NCI-H526 (cell line): ENCODE data around the gene ADAM29.
"Not testable (repeated sequence)": the region's sequence is repeated elsewhere in the genome, so short reads cannot be mapped to it uniquely, and the experiment has no call there.

Experiments used
- DNase-seq, 2 experiments: peaks; one replicate each; lab custom pipeline; 2025; lab: John Stamatoyannopoulos, UW

ADAM29 gene

GRCh38 chr4:174948826-174949225 is 30.7 kb downstream of the ADAM29 start:
- DNase-seq = no peak

GRCh38 chr4:174972911-174973310 is 54.8 kb downstream of the ADAM29 start:
- no peak for DNase-seq

GRCh38 chr4:174973336-174973735 is 55.2 kb downstream of the ADAM29 start:
- DNase-seq = no peak

GRCh38 chr4:174983128-174983750 is 65.1 kb downstream of the ADAM29 start:
- no peak for DNase-seq

- not testable (repeated sequence) for DNase-seq
Observed at GRCh38 chr4:174983870-174984269, 65.7 kb downstream of the ADAM29 start.

GRCh38 chr4:174989791-174990190 is 71.6 kb downstream of the ADAM29 start:
- no peak for DNase-seq

- DNase-seq = no peak
Observed at GRCh38 chr4:174993916-174994315, 75.8 kb downstream of the ADAM29 start.

GRCh38 chr4:174996079-174996478 is 77.9 kb downstream of the ADAM29 start:
- no peak for DNase-seq

GRCh38 chr4:174999407-174999806 is 81.2 kb downstream of the ADAM29 start:
- DNase-seq = no peak

- DNase-seq = no peak
Observed at GRCh38 chr4:175017751-175018150, 99.6 kb downstream of the ADAM29 start.

- DNase-seq = not testable (repeated sequence)
Observed at GRCh38 chr4:175019447-175019846, 101.3 kb downstream of the ADAM29 start.
